IMR-90 (cell line): Measurements from ENCODE around the gene TOMM6. TPM values are rescaled to one million over a fixed set of nuclear protein-coding genes. Genes with fewer than 3 reads are reported as not detected.

Experiments used
- ATAC-seq: fragments of 200-7000 bp; cut with Tn5 transposase; 2 replicates; pipeline ENCODE4 v1.9.1; 2020; ENCODE audit warnings: low read depth, mild to moderate bottlenecking, moderate library complexity
- BruUV-seq: library from RNA; stranded (reverse); fragments of 400-500 nt; replicated peaks from 2 replicates; lab custom pipeline; 2021; lab: Mats Ljungman, UMichigan
- CTCF ChIA-PET: fragments of 300-600 bp; formaldehyde crosslinking; extraction: SDS; loops from one replicate; lab custom pipeline; 2021; ENCODE audit warnings: antibody characterized with exemption; lab: Yijun Ruan, JAX
- POLR2A ChIA-PET: fragments of 300-600 bp; sonication (Branson Sonifier 250); formaldehyde crosslinking; loops from one replicate; lab custom pipeline; 2022; ENCODE audit warnings: antibody characterized with exemption; ENCODE audit not compliant: unreplicated experiment; lab: Charles Lee
- DNase-seq: peaks from one replicate; pipeline ENCODE4 v3.0.0; 2013
- H2AFZ ChIP-seq: replicated peaks from 2 replicates; pipeline ENCODE3; 2013; ENCODE audit warnings: low read length, mild to moderate bottlenecking; ENCODE audit not compliant: poor library complexity
- H2AK5ac ChIP-seq: 2 replicates; pipeline ENCODE4 v1.6.1; 2013; ENCODE audit warnings: low read depth, low read length, inconsistent platforms
- H2AK9ac ChIP-seq: replicated peaks from 2 replicates; pipeline ENCODE3; 2013; ENCODE audit warnings: mild to moderate bottlenecking, low read depth, low read length, moderate library complexity; ENCODE audit not compliant: poor library complexity
- H2BK120ac ChIP-seq: 2 replicates; pipeline ENCODE4 v1.6.1; 2013; ENCODE audit warnings: low read depth, low read length, inconsistent platforms
- H2BK15ac ChIP-seq: 3 replicates; pipeline ENCODE4 v1.6.1; 2013; ENCODE audit warnings: low read depth, low read length, inconsistent platforms
- H2BK20ac ChIP-seq: 2 replicates; pipeline ENCODE4 v1.6.1; 2013; ENCODE audit warnings: low read depth, mild to moderate bottlenecking, inconsistent platforms, low read length, moderate library complexity
- H2BK5ac ChIP-seq: 2 replicates; pipeline ENCODE4 v1.6.1; 2013; ENCODE audit warnings: mild to moderate bottlenecking, low read depth, low read length, inconsistent platforms; ENCODE audit not compliant: poor library complexity, severe bottlenecking
- H3K14ac ChIP-seq: replicated peaks from 2 replicates; pipeline ENCODE4 v1.6.1; 2013; ENCODE audit warnings: low read depth, low read length, inconsistent platforms
- H3K18ac ChIP-seq: 2 replicates; pipeline ENCODE4 v1.6.1; 2013; ENCODE audit warnings: low read depth, low read length, control low read depth
- H3K23ac ChIP-seq: 2 replicates; pipeline ENCODE4 v1.6.1; 2013; ENCODE audit warnings: low read depth, low read length, inconsistent platforms
- H3K27ac ChIP-seq: 2 replicates; pipeline ENCODE4 v1.5.1; 2013; ENCODE audit warnings: mild to moderate bottlenecking, control low read depth, low read length; ENCODE audit not compliant: insufficient read depth
- H3K27me3 ChIP-seq: 2 replicates; pipeline ENCODE4 v1.6.1; 2013; ENCODE audit warnings: low read length; ENCODE audit not compliant: control insufficient read depth, insufficient read depth
- H3K36me3 ChIP-seq: 2 replicates; pipeline ENCODE4 v1.6.1; 2013; ENCODE audit warnings: low read length, mixed read lengths; ENCODE audit not compliant: control insufficient read depth, insufficient read depth
- H3K4ac ChIP-seq: 2 replicates; pipeline ENCODE4 v1.6.1; 2013; ENCODE audit warnings: low read depth, low read length, inconsistent platforms
- H3K4me1 ChIP-seq: 2 replicates; pipeline ENCODE4 v1.6.1; 2013; ENCODE audit warnings: low read length, mixed read lengths; ENCODE audit not compliant: control insufficient read depth, insufficient read depth
- H3K4me2 ChIP-seq: 2 replicates; pipeline ENCODE4 v1.6.1; 2013; ENCODE audit warnings: low read depth, mild to moderate bottlenecking, control low read depth, low read length, moderate library complexity
- H3K4me3 ChIP-seq: 2 replicates; pipeline ENCODE4 v1.5.1; 2013; ENCODE audit warnings: low read depth, mild to moderate bottlenecking, control low read depth, low read length, moderate library complexity; ENCODE audit not compliant: insufficient read depth
- H3K56ac ChIP-seq: 2 replicates; pipeline ENCODE4 v1.6.1; 2013; ENCODE audit warnings: low read length, inconsistent platforms; ENCODE audit not compliant: insufficient read depth; ENCODE audit errors: extremely low read depth
- H3K79me1 ChIP-seq, 2 experiments: 2 replicates each; pipeline ENCODE4 v1.6.1; 2013; ENCODE audit warnings: low read length in 2 of 2, inconsistent platforms in 1 of 2, low read depth in 1 of 2
- H3K9ac ChIP-seq: 2 replicates; pipeline ENCODE4 v1.6.1; 2013; ENCODE audit warnings: low read depth, low read length, control low read depth
- H3K9me1 ChIP-seq: 2 replicates; pipeline ENCODE4 v1.6.1; 2013; ENCODE audit warnings: low read length, inconsistent platforms; ENCODE audit not compliant: insufficient read depth
- H3K9me3 ChIP-seq: 2 replicates; pipeline ENCODE4 v1.6.1; 2013; ENCODE audit warnings: low read length; ENCODE audit not compliant: control insufficient read depth, insufficient read depth
- H4K20me1 ChIP-seq: 2 replicates; pipeline ENCODE4 v1.6.1; 2013; ENCODE audit warnings: low read length, inconsistent platforms; ENCODE audit not compliant: insufficient read depth
- H4K5ac ChIP-seq: 2 replicates; pipeline ENCODE4 v1.6.1; 2013; ENCODE audit warnings: mild to moderate bottlenecking, low read depth, low read length, control low read depth
- H4K8ac ChIP-seq, 2 experiments: 2 replicates each; pipeline ENCODE4 v1.6.1; 2013; ENCODE audit warnings: low read depth in 2 of 2, low read length in 2 of 2, control low read depth in 1 of 2, inconsistent platforms in 1 of 2
- H4K91ac ChIP-seq: 2 replicates; pipeline ENCODE4 v1.6.1; 2013; ENCODE audit warnings: low read depth, low read length, inconsistent platforms; ENCODE audit not compliant: insufficient read depth
- CEBPB ChIP-seq: IDR thresholded peaks from 2 replicates; pipeline ENCODE4 v1.6.1; 2012; ENCODE audit warnings: low read depth, low read length, improper control_type of control experiment
- ELK1 ChIP-seq: fragments of 150-350 bp; IDR thresholded peaks from 2 replicates; pipeline ENCODE4 v1.6.1; 2016; ENCODE audit warnings: low read depth, mild to moderate bottlenecking, low read length, moderate library complexity, borderline replicate concordance
- MAZ ChIP-seq: IDR thresholded peaks from 2 replicates; pipeline ENCODE4 v1.6.1; 2012; ENCODE audit warnings: low read depth, mild to moderate bottlenecking, low read length, improper control_type of control experiment, moderate library complexity, borderline replicate concordance
- MXI1 ChIP-seq: IDR thresholded peaks from 2 replicates; pipeline ENCODE4 v1.6.1; 2012; ENCODE audit warnings: low read depth, mild to moderate bottlenecking, low read length, moderate library complexity, borderline replicate concordance
- RAD21 ChIP-seq: IDR thresholded peaks from 2 replicates; pipeline ENCODE4 v1.6.1; 2012; ENCODE audit warnings: low read length, improper control_type of control experiment
- SMC3 ChIP-seq: fragments of 150-350 bp; IDR thresholded peaks from 2 replicates; pipeline ENCODE4 v1.6.1; 2016; ENCODE audit warnings: low read depth, mild to moderate bottlenecking, antibody characterized with exemption, low read length, moderate library complexity
- WGBS, 2 experiments: methylation state at CpG; one replicate each; pipeline versions ENCODE4 v1.1.5 to v1.1.7; 2013; ENCODE audit warnings: missing lambda C conversion rate in 2 of 2; ENCODE audit not compliant: insufficient read length in 1 of 2; ENCODE audit errors: extremely low coverage in 2 of 2; 5-methylcytosine and 5-hydroxymethylcytosine counted together
- dilution Hi-C: fragments of 300-500 bp; cut with HindIII; formaldehyde crosslinking; loops from one replicate; pipeline ENCODE4 v1.14.3; 2018; ENCODE audit warnings: low sequenced_read_pairs; ENCODE audit not compliant: unreplicated experiment
- in situ Hi-C: fragments of 300-500 bp; cut with MboI; formaldehyde crosslinking; loops from 3 replicates; pipeline ENCODE4 v1.14.3; 2019; ENCODE audit warnings: low sequenced_read_pairs, inconsistent platforms, mixed read lengths
- intact Hi-C: fragments of 100-400 bp; cut with micrococcal nuclease; formaldehyde crosslinking; loops from 2 replicates; pipeline ENCODE4 v1.10.0; 2022
- polyA plus RNA-seq, 3 experiments: library from polyadenylated mRNA; depleted of rRNA; stranded (reverse); fragments of >200 nt; gene quantifications; 2 replicates each; pipeline ENCODE4 v1.2.3, GENCODE V29; 2012; ENCODE audit warnings: low replicate concordance in 1 of 3
- total RNA-seq: library from RNA; depleted of rRNA; stranded (reverse); fragments of >200 nt; gene quantifications from 2 replicates; pipeline ENCODE4 v1.2.3, GENCODE V29; 2012
- TF ChIP-seq, protein P1 (sequence below): fragments of 150-350 bp; IDR thresholded peaks from 2 replicates; pipeline ENCODE4 v1.6.1; 2017; ENCODE audit warnings: mild to moderate bottlenecking, antibody characterized with exemption, low read length, low read depth
- TF ChIP-seq, protein P2 (sequence below): conservative IDR thresholded peaks from 2 replicates; pipeline ENCODE4 v1.5.1; 2012; ENCODE audit warnings: mild to moderate bottlenecking, low read depth, low read length, improper control_type of control experiment

Gene TOMM6
- total and polyA plus RNA-seq, 2 of the 4 experiments (the other 2 are of a cell fraction) = 128 to 227 TPM

- H3K56ac ChIP-seq = peak overlapping the region; percentile 80
- H2AFZ ChIP-seq = peak overlapping the region; percentile 94
- no peak overlapping the region for H2BK20ac ChIP-seq
- peak overlapping the region; percentile 88 for H3K4ac ChIP-seq
- ChIA-PET POLR2A (interaction anchor here (1.0 kb wide), 1 partner anchor 264 kb away, joined by 3 read pairs; the partner anchor contains the start of gene TAF8), CTCF (interaction anchor here (0.5 to 2.9 kb wide), 12 partner anchors 16 to 260 kb away, joined by 3 to 9 read pairs (median 4); partner anchors contain the start of genes BYSL and MED20)
- peak overlapping the region; percentile 88 for H3K9ac ChIP-seq
- no peaks in the 10 kb centered on the region for H3K9me3 ChIP-seq
- peak overlapping the region; percentile 97 for H3K4me3 ChIP-seq
- H4K20me1 ChIP-seq = no peaks in the 10 kb centered on the region
- no peaks in the 10 kb centered on the region for H3K27me3 ChIP-seq
- BruUV-seq = no TSS peak
- peaks cover 22 to 33% of the 10 kb centered on the region in 2 experiments for H3K79me1 ChIP-seq
- peak overlapping the region; percentile 78 for H4K91ac ChIP-seq
- DNase-seq (peak; percentile 61), ATAC-seq (peak; percentile 91)
- peak overlapping the region; percentile 93 for H2AK9ac ChIP-seq
- in situ Hi-C loops = loop anchor here (10.0 kb wide), 1 partner anchor 148 kb away; no protein-coding TSS in a partner anchor
- H3K23ac ChIP-seq = peak overlapping the region; percentile 98
- peak overlapping the region; percentile 87 for H2AK5ac ChIP-seq
- no peak overlapping the region for H2BK120ac ChIP-seq
- H2BK5ac ChIP-seq = peak overlapping the region; percentile 93
- TF ChIP-seq RAD21 (peak; percentile 66), CEBPB (no peak), MAZ (peak; percentile 80; the same call in 1 of the 2 replicates), MXI1 (peak; percentile 18; the same call in 1 of the 2 replicates), ELK1 (no peak), SMC3 (peak; percentile 54)
- TF ChIP-seq, protein P1, sequence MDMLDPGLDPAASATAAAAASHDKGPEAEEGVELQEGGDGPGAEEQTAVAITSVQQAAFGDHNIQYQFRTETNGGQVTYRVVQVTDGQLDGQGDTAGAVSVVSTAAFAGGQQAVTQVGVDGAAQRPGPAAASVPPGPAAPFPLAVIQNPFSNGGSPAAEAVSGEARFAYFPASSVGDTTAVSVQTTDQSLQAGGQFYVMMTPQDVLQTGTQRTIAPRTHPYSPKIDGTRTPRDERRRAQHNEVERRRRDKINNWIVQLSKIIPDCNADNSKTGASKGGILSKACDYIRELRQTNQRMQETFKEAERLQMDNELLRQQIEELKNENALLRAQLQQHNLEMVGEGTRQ = no peak
- TF ChIP-seq, protein P2, sequence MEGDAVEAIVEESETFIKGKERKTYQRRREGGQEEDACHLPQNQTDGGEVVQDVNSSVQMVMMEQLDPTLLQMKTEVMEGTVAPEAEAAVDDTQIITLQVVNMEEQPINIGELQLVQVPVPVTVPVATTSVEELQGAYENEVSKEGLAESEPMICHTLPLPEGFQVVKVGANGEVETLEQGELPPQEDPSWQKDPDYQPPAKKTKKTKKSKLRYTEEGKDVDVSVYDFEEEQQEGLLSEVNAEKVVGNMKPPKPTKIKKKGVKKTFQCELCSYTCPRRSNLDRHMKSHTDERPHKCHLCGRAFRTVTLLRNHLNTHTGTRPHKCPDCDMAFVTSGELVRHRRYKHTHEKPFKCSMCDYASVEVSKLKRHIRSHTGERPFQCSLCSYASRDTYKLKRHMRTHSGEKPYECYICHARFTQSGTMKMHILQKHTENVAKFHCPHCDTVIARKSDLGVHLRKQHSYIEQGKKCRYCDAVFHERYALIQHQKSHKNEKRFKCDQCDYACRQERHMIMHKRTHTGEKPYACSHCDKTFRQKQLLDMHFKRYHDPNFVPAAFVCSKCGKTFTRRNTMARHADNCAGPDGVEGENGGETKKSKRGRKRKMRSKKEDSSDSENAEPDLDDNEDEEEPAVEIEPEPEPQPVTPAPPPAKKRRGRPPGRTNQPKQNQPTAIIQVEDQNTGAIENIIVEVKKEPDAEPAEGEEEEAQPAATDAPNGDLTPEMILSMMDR = peak; percentile 88
- H3K27ac ChIP-seq = peak overlapping the region; percentile 94
- peak overlapping the region; percentile 93 for H3K4me2 ChIP-seq
- H4K5ac ChIP-seq = peak overlapping the region; percentile 72
- H3K18ac ChIP-seq = peak overlapping the region; percentile 38; the same call in 1 of the 2 replicates
- H3K9me1 ChIP-seq = peaks cover 3% of the 10 kb centered on the region; the same call in 1 of the 2 replicates
- no peak overlapping the region for H2BK15ac ChIP-seq
- peak overlapping the region; percentile 94 to 97; a peak in 3 of 4 replicates for H4K8ac ChIP-seq
- dilution Hi-C loops = no loop called here
- WGBS, 2 experiments = 0% methylated on average over 24 of the region's 58 CpGs; no CpG with 5 or more reads in 1 of the 2 experiments
- intact Hi-C loops = loop anchor here (2.0 to 10.0 kb wide), 3 partner anchors 134 to 428 kb away; partner anchors contain the start of genes BYSL, MED20 and MRPS10
- H3K14ac ChIP-seq = peak overlapping the region; percentile 73
- H3K4me1 ChIP-seq = peaks cover 7% of the 10 kb centered on the region
- H3K36me3 ChIP-seq = peaks cover 10% of the 10 kb centered on the region
Measured at GRCh38 chr6:41786451-41787218, 859 bp upstream of the TOMM6 start.
